GM06990 (cell line): ENCODE measurements around the gene CFAP70.

Experiments used
- DNase-seq: peaks from one replicate; pipeline ENCODE4 v3.0.0-alpha.2; 2011; ENCODE audit not compliant: insufficient read length; ENCODE audit errors: extremely low read depth
- H3K27me3 ChIP-seq: replicated peaks from 2 replicates; pipeline ENCODE4 v1.6.0; 2011; ENCODE audit warnings: low read length; ENCODE audit not compliant: control insufficient read depth, insufficient read depth
- H3K36me3 ChIP-seq: 2 replicates; pipeline ENCODE4 v1.5.1; 2011; ENCODE audit warnings: low read length; ENCODE audit not compliant: control insufficient read depth, insufficient read depth
- H3K4me3 ChIP-seq: replicated peaks from 2 replicates; pipeline ENCODE4 v1.5.1; 2011; ENCODE audit warnings: low read depth, mild to moderate bottlenecking, control low read depth, low read length
- CTCF ChIP-seq: IDR thresholded peaks from 2 replicates; pipeline ENCODE4 v1.5.1; 2011; ENCODE audit warnings: low read length, control low read depth, mild to moderate bottlenecking, inconsistent platforms; ENCODE audit not compliant: insufficient read depth, poor library complexity, severe bottlenecking

CFAP70 gene

GRCh38 chr10:73251683-73252444, 106.8 kb downstream of the CFAP70 start:
- Histone ChIP-seq H3K4me3 (peak overlapping the region; percentile 88), H3K36me3 (no peaks in the 10 kb centered on the region; the same call in 1 of the 2 replicates), H3K27me3 (no peaks in the 10 kb centered on the region)
- TF ChIP-seq CTCF = no peak
- DNase-seq = peak; percentile 11

- H3K36me3 ChIP-seq = no peaks in the 10 kb centered on the region; the same call in none of the 2 replicates
- DNase-seq = no peak
- H3K4me3 ChIP-seq = peak overlapping the region; percentile 88
- TF ChIP-seq CTCF = no peak
- H3K27me3 ChIP-seq = no peaks in the 10 kb centered on the region
These were observed 110.4 kb downstream of the CFAP70 start for GRCh38 chr10:73248259-73248724.

- peak overlapping the region; percentile 88 for H3K4me3 ChIP-seq
- peak; percentile 8 for DNase-seq
- no peak for TF ChIP-seq CTCF
- no peaks in the 10 kb centered on the region; the same call in none of the 2 replicates for H3K36me3 ChIP-seq
- no peaks in the 10 kb centered on the region for H3K27me3 ChIP-seq
These were observed 111.0 kb downstream of the CFAP70 start for GRCh38 chr10:73247509-73248258.

- Histone ChIP-seq H3K27me3 (no peaks in the 10 kb centered on the region), H3K36me3 (peaks cover 1% of the 10 kb centered on the region), H3K4me3 (peak within 1 kb of the TSS; percentile 88)
- TF ChIP-seq CTCF = no peak
- peak; percentile 98 for DNase-seq
These were observed 111.8 kb downstream of the CFAP70 start, which contains the start of gene DNAJC9 for GRCh38 chr10:73246646-73247508. Gene DNAJC9, minus strand, starts transcription at chr10:73247255. Its CDS starts 66 bp downstream, at chr10:73247189.

- Histone ChIP-seq H3K4me3 (peak overlapping the region; percentile 88), H3K36me3 (peaks cover 1% of the 10 kb centered on the region), H3K27me3 (no peaks in the 10 kb centered on the region)
- no peak for DNase-seq
- no peak for TF ChIP-seq CTCF
These were observed 112.4 kb downstream of the CFAP70 start for GRCh38 chr10:73246322-73246645.
